Panc1 (cell line): ENCODE results near the gene AK4.

Experiments
- POLR2AphosphoS5 ChIP-seq: IDR thresholded peaks from 2 replicates; pipeline ENCODE4 v1.6.1; 2012; ENCODE audit warnings: mild to moderate bottlenecking, low read depth, low read length, moderate library complexity
- TCF7L2 ChIP-seq: IDR thresholded peaks from 2 replicates; pipeline ENCODE4 v1.6.1; 2011; ENCODE audit warnings: mild to moderate bottlenecking, low read depth, low read length, inconsistent platforms
- TF ChIP-seq, protein P1 (sequence below): fragments of 450-650 bp; IDR thresholded peaks from 2 replicates; pipeline ENCODE4 v1.5.1; 2017; ENCODE audit warnings: mild to moderate bottlenecking

DNA sequence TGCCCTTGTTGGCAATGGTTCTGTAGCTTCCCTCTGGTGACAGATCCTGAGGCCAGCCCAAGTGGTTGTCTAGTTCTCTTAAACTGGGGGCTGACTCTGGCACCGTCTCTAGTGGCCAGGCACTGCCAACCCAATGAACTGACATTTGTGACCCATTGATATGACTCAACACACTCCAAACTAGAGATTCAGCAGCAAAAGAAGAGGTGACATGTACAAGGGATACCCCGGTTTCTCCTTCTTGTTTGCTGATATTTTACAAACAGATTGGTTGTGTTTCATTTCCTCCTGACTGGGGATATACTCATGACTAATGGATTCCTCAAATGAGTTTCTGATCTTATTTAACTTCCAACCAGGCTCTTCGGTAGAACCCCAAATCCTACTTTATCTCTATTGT lies 95.5 kb downstream of the AK4 start:
- TF ChIP-seq, protein P1, sequence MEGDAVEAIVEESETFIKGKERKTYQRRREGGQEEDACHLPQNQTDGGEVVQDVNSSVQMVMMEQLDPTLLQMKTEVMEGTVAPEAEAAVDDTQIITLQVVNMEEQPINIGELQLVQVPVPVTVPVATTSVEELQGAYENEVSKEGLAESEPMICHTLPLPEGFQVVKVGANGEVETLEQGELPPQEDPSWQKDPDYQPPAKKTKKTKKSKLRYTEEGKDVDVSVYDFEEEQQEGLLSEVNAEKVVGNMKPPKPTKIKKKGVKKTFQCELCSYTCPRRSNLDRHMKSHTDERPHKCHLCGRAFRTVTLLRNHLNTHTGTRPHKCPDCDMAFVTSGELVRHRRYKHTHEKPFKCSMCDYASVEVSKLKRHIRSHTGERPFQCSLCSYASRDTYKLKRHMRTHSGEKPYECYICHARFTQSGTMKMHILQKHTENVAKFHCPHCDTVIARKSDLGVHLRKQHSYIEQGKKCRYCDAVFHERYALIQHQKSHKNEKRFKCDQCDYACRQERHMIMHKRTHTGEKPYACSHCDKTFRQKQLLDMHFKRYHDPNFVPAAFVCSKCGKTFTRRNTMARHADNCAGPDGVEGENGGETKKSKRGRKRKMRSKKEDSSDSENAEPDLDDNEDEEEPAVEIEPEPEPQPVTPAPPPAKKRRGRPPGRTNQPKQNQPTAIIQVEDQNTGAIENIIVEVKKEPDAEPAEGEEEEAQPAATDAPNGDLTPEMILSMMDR: no peak
- no peak for TF ChIP-seq POLR2AphosphoS5
- no peak for TF ChIP-seq TCF7L2
